ENCODE data around the gene DLX5.
"Not testable (repeated sequence)": the region's sequence is repeated elsewhere in the genome, so short reads cannot be mapped to it uniquely, and the experiment has no call there.

The DLX5 gene

GRCh38 chr7:97024209-97025129 lies at the start of gene DLX5:
Gene DLX5 (minus strand): TSS chr7:97024831. CDS start chr7:97024623, 208 bp downstream.
- peak within 1 kb of the TSS; percentile 75 for H3K9ac ChIP-seq (ENCODE audit: insufficient read length)
- H3K9me3 ChIP-seq (ENCODE audit: low read depth, low read length): no peaks in the 10 kb centered on the region
- peak within 1 kb of the TSS; percentile 93 for H3K4me3 ChIP-seq
- no peaks in the 10 kb centered on the region; the same call in 1 of the 2 replicates for H3K36me3 ChIP-seq (ENCODE audit: insufficient read depth, low read length)
- H3K27ac ChIP-seq: no peak within 1 kb of the TSS
- no peak for DNase-seq (ENCODE audit: low read depth, low spot score)
- TF ChIP-seq POLR2AphosphoS5 (IDR thresholded peaks at IDR 0.05; ENCODE audit: borderline replicate concordance, low read depth, low read length) (no peak), EZH2 (IDR thresholded peaks at IDR 0.05) (no peak), FOXP2 (optimal IDR thresholded peaks at IDR 0.05; ENCODE audit: control extremely low read depth, extremely low read length, insufficient read depth) (no peak)

- not testable (repeated sequence) for DNase-seq (ENCODE audit: low read depth, low spot score)
Observed at GRCh38 chr7:97072025-97072424, 47.4 kb upstream of the DLX5 start.

GRCh38 chr7:97064972-97065587 lies 40.4 kb upstream of the DLX5 start:
- no peaks in the 10 kb centered on the region for H3K9me3 ChIP-seq (ENCODE audit: low read depth, low read length)
- H3K9ac ChIP-seq (ENCODE audit: insufficient read length): no peak overlapping the region
- no peaks in the 10 kb centered on the region for H3K36me3 ChIP-seq (ENCODE audit: insufficient read depth, low read length)
- TF ChIP-seq FOXP2 (optimal IDR thresholded peaks at IDR 0.05; ENCODE audit: control extremely low read depth, extremely low read length, insufficient read depth) (no peak), POLR2AphosphoS5 (IDR thresholded peaks at IDR 0.05; ENCODE audit: borderline replicate concordance, low read depth, low read length) (no peak), EZH2 (IDR thresholded peaks at IDR 0.05) (no peak)
- H3K4me3 ChIP-seq: no peak overlapping the region
- peak; percentile 22 for DNase-seq (ENCODE audit: low read depth, low spot score)
- H3K27ac ChIP-seq: no peak overlapping the region

More at GRCh38 chr7:97072025-97072424, 47.4 kb upstream of the DLX5 start:
- H3K4me3 ChIP-seq; H3K36me3 ChIP-seq (ENCODE audit: insufficient read depth, low read length); H3K9me3 ChIP-seq (ENCODE audit: low read depth, low read length); H3K9ac ChIP-seq (ENCODE audit: insufficient read length); H3K27ac ChIP-seq: not testable (repeated sequence)

GRCh38 chr7:97064020-97064419 lies 39.4 kb upstream of the DLX5 start:
- Histone ChIP-seq H3K4me3 (no peak overlapping the region), H3K9ac (ENCODE audit: insufficient read length) (no peak overlapping the region), H3K27ac (no peak overlapping the region), H3K9me3 (ENCODE audit: low read depth, low read length) (no peaks in the 10 kb centered on the region), H3K36me3 (ENCODE audit: insufficient read depth, low read length) (no peaks in the 10 kb centered on the region)
- TF ChIP-seq FOXP2 (optimal IDR thresholded peaks at IDR 0.05; ENCODE audit: control extremely low read depth, extremely low read length, insufficient read depth) (no peak), POLR2AphosphoS5 (IDR thresholded peaks at IDR 0.05; ENCODE audit: borderline replicate concordance, low read depth, low read length) (no peak), EZH2 (IDR thresholded peaks at IDR 0.05) (no peak)
- DNase-seq (ENCODE audit: low read depth, low spot score): no peak

- no peak overlapping the region for H3K4me3 ChIP-seq
- H3K9ac ChIP-seq (ENCODE audit: insufficient read length): no peak overlapping the region
- H3K9me3 ChIP-seq (ENCODE audit: low read depth, low read length): no peaks in the 10 kb centered on the region
- no peak for TF ChIP-seq FOXP2 (optimal IDR thresholded peaks at IDR 0.05; ENCODE audit: control extremely low read depth, extremely low read length, insufficient read depth)
- TF ChIP-seq POLR2AphosphoS5 (IDR thresholded peaks at IDR 0.05; ENCODE audit: borderline replicate concordance, low read depth, low read length): no peak
- TF ChIP-seq EZH2 (IDR thresholded peaks at IDR 0.05): no peak
- no peaks in the 10 kb centered on the region for H3K36me3 ChIP-seq (ENCODE audit: insufficient read depth, low read length)
- DNase-seq (ENCODE audit: low read depth, low spot score): no peak
- H3K27ac ChIP-seq: no peak overlapping the region
Observed at GRCh38 chr7:97043281-97043680, 18.6 kb upstream of the DLX5 start.

- Histone ChIP-seq H3K9me3 (ENCODE audit: low read depth, low read length) (no peaks in the 10 kb centered on the region), H3K9ac (ENCODE audit: insufficient read length) (no peak overlapping the region), H3K27ac (no peak overlapping the region), H3K36me3 (ENCODE audit: insufficient read depth, low read length) (no peaks in the 10 kb centered on the region), H3K4me3 (no peak overlapping the region)
- no peak for DNase-seq (ENCODE audit: low read depth, low spot score)
- TF ChIP-seq FOXP2 (optimal IDR thresholded peaks at IDR 0.05; ENCODE audit: control extremely low read depth, extremely low read length, insufficient read depth) (no peak), EZH2 (IDR thresholded peaks at IDR 0.05) (no peak), POLR2AphosphoS5 (IDR thresholded peaks at IDR 0.05; ENCODE audit: borderline replicate concordance, low read depth, low read length) (no peak)
Observed at GRCh38 chr7:97039374-97040065, 14.9 kb upstream of the DLX5 start.

GRCh38 chr7:97034213-97034852 lies 9.7 kb upstream of the DLX5 start:
- not testable (repeated sequence) for H3K9ac ChIP-seq (ENCODE audit: insufficient read length); H3K27ac ChIP-seq; H3K9me3 ChIP-seq (ENCODE audit: low read depth, low read length); DNase-seq (ENCODE audit: low read depth, low spot score); H3K4me3 ChIP-seq; H3K36me3 ChIP-seq (ENCODE audit: insufficient read depth, low read length)

Measured in SK-N-MC (cell line).